WTC11 (cell line): ENCODE data around the gene PARP2. TPM values are rescaled to one million over a fixed set of nuclear protein-coding genes. Genes with fewer than 3 reads are reported as not detected.
"Not testable (repeated sequence)": the region's sequence is repeated elsewhere in the genome, so short reads cannot be mapped to it uniquely, and the experiment has no call there.

ENCODE experiments used
- ATAC-seq: fragments of 200-7000 bp; cut with Tn5 transposase; 2 replicates; pipeline ENCODE4 v1.10.0; 2021; ENCODE audit warnings: mild to moderate bottlenecking, moderate library complexity
- CTCF ChIA-PET: fragments of 300-600 bp; sonication (Branson Sonifier 250); formaldehyde crosslinking; loops from one replicate; lab custom pipeline; 2021; ENCODE audit warnings: antibody characterized with exemption; lab: Charles Lee
- POLR2A ChIA-PET: fragments of 350-600 bp; sonication (Branson Sonifier 250); formaldehyde crosslinking; loops from one replicate; lab custom pipeline; 2021; ENCODE audit warnings: antibody characterized with exemption; lab: Charles Lee
- DNase-seq: peaks from one replicate; pipeline ENCODE4 v3.0.0; 2021; ENCODE audit warnings: low spot score
- H3K27ac Mint-ChIP-seq: 2 replicates; pipeline ENCODE4 v1.8.0; 2021; ENCODE audit warnings: mixed read lengths
- H3K27me3 Mint-ChIP-seq: 2 replicates; pipeline ENCODE4 v1.8.0; 2021; ENCODE audit warnings: low read depth, mild to moderate bottlenecking, moderate library complexity, mixed read lengths
- H3K36me3 Mint-ChIP-seq: 2 replicates; pipeline ENCODE4 v1.8.0; 2021; ENCODE audit warnings: mixed read lengths
- H3K4me1 Mint-ChIP-seq: 2 replicates; pipeline ENCODE4 v1.8.0; 2022; ENCODE audit warnings: mixed read lengths
- H3K4me3 Mint-ChIP-seq: 2 replicates; pipeline ENCODE4 v1.8.0; 2021; ENCODE audit warnings: mild to moderate bottlenecking, moderate library complexity, mixed read lengths
- H3K9me3 Mint-ChIP-seq: 2 replicates; pipeline ENCODE4 v1.8.0; 2021; ENCODE audit warnings: mixed read lengths
- AR ChIP-seq: fragments of 250-450 bp; sonication (Bioruptor Pico); IDR thresholded peaks from 2 replicates; pipeline ENCODE4 v1.9.0; 2021; ENCODE audit warnings: mild to moderate bottlenecking
- ATF2 ChIP-seq: sonication (generic); formaldehyde crosslinking; IDR thresholded peaks from 2 replicates; pipeline ENCODE4 v1.8.1; 2022; ENCODE audit warnings: low read depth, missing genetic modification reagents, borderline replicate concordance
- CREM ChIP-seq: sonication (generic); formaldehyde crosslinking; IDR thresholded peaks from 2 replicates; pipeline ENCODE4 v1.8.1; 2022; ENCODE audit warnings: mild to moderate bottlenecking, missing genetic modification reagents, moderate library complexity
- CTCF ChIP-seq: fragments of 200-600 bp; IDR thresholded peaks from 2 replicates; pipeline ENCODE4 v1.8.0; 2022; ENCODE audit warnings: antibody characterized with exemption
- E2F4 ChIP-seq: sonication (generic); formaldehyde crosslinking; IDR thresholded peaks from 2 replicates; pipeline ENCODE4 v1.8.1; 2022; ENCODE audit warnings: low read depth, mild to moderate bottlenecking, moderate library complexity, missing genetic modification reagents, borderline replicate concordance
- FOXP4 ChIP-seq: sonication (generic); formaldehyde crosslinking; IDR thresholded peaks from 2 replicates; pipeline ENCODE4 v1.8.0; 2022; ENCODE audit warnings: mild to moderate bottlenecking, missing genetic modification reagents
- PRRX2 ChIP-seq: fragments of 250-450 bp; sonication (Bioruptor Pico); IDR thresholded peaks from 2 replicates; pipeline ENCODE4 v1.8.0; 2021; ENCODE audit warnings: mild to moderate bottlenecking
- SP1 ChIP-seq: sonication (generic); formaldehyde crosslinking; conservative IDR thresholded peaks from 2 replicates; pipeline ENCODE4 v1.8.1; 2022; ENCODE audit warnings: missing genetic modification reagents
- STAT6 ChIP-seq: sonication (generic); formaldehyde crosslinking; conservative IDR thresholded peaks from 2 replicates; pipeline ENCODE4 v1.8.1; 2023; ENCODE audit warnings: mild to moderate bottlenecking, low read depth, missing genetic modification reagents, moderate library complexity
- ZBTB21 ChIP-seq: sonication (generic); formaldehyde crosslinking; IDR thresholded peaks from 2 replicates; pipeline ENCODE4 v1.8.1; 2023; ENCODE audit warnings: mild to moderate bottlenecking, missing genetic modification reagents, borderline replicate concordance
- ZNF121 ChIP-seq: sonication (generic); formaldehyde crosslinking; IDR thresholded peaks from 2 replicates; pipeline ENCODE4 v1.8.0; 2023; ENCODE audit warnings: missing genetic modification reagents
- ZNF232 ChIP-seq: sonication (generic); formaldehyde crosslinking; IDR thresholded peaks from 2 replicates; pipeline ENCODE4 v1.8.0; 2022; ENCODE audit warnings: mild to moderate bottlenecking, missing genetic modification reagents
- ZNF671 ChIP-seq: fragments of 250-450 bp; sonication (Bioruptor Pico); IDR thresholded peaks from 2 replicates; pipeline ENCODE4 v1.8.0; 2021; ENCODE audit warnings: mild to moderate bottlenecking
- total RNA-seq: library from RNA; stranded (reverse); gene quantifications from 3 replicates; pipeline ENCODE4 v1.2.3, GENCODE V29; 2021

The PARP2 gene
- total RNA-seq, 1 experiment from 2014 or later: 37.1 TPM

DNA sequence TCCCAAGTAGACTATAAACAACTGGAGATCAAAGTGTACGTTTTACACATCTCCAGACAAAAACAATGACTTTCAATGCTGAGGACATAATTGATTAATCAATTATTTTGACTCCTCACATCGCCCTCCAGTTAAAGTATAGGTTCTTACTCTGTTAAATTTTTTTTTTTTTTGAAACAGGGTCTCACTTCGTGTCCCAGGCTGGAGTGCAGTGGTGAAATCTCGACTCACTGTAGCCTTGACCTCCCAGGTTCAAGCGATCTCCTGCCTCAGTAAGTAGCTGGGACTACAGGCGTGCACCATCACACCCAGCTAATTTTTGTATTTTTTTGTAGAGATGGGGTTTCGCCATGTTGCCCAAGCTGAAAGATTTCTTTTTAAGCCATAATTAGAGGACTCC is 9.4 kb upstream of the PARP2 start:
- DNase-seq: no peak
- TF ChIP-seq E2F4 (CRISPR knock-in tag) (no peak), ATF2 (CRISPR knock-in tag) (no peak)
- no peaks in the 10 kb centered on the region for H3K9me3 Mint-ChIP-seq
- no peaks in the 10 kb centered on the region for H3K27me3 Mint-ChIP-seq
- no peak overlapping the region for H3K27ac Mint-ChIP-seq
- H3K4me3 Mint-ChIP-seq: peak overlapping the region; percentile 94
- no peak for ATAC-seq
- ChIA-PET POLR2A (interaction anchor here (0.7 to 2.8 kb wide), 2 partner anchors 9 to 288 kb away, joined by 3 to 46 read pairs; partner anchors contain the start of gene PARP2), CTCF (interaction anchor here (1.3 kb wide), 1 partner anchor 9 kb away, joined by 5 read pairs; no protein-coding TSS in a partner anchor)
- peaks cover 21% of the 10 kb centered on the region for H3K4me1 Mint-ChIP-seq
- H3K36me3 Mint-ChIP-seq: peaks cover 19% of the 10 kb centered on the region

DNA sequence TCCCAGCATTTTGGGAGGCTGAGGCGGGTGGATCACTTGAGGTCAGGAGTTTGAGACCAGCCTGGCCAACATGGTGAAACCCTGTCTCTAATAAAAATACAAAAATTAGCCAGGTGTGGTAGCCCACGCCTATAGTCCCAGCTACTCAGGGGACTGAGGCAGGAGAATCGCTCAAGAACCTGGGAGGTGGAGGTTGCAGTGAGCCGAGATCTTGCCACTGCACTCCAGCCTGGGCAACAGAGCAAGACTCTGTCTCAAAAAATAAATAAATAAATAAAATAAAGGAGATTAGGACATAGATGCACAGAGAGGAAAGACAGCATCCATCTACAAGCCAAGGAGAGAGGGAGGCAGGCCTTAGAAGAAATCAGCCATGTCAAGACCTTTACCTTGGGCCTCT is 2.4 kb upstream of the PARP2 start:
- H3K9me3 Mint-ChIP-seq, ATAC-seq, H3K4me1 Mint-ChIP-seq, H3K27ac Mint-ChIP-seq, CTCF ChIA-PET, DNase-seq, H3K27me3 Mint-ChIP-seq: not testable (repeated sequence)
- Mint-ChIP-seq H3K36me3 (peaks cover 12% of the 10 kb centered on the region), H3K4me3 (peak overlapping the region; percentile 40; the same call in 1 of the 2 replicates)
- POLR2A ChIA-PET: interaction anchor here (0.6 kb wide), 1 partner anchor 321 kb away, joined by 3 read pairs; no protein-coding TSS in a partner anchor

DNA sequence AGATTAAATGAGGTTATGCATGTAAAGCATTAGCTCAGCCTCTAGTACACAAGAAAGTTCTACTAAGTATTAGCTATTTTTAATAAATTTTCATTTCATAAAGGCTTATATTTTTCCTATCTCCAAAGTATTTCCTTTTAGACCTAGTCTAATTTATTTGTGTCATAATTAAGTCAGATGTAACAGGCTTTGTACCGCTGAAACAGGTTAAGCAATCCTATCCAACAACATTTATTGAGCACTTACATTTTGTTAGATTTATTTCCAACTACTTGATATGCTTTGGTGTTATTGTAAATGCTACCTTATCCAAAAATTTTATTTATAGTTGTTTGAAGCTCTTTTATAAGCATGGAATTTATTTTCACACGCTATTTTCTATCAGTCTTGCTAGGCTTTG is 1.8 kb upstream of the PARP2 start:
- Mint-ChIP-seq H3K4me1 (peaks cover 8% of the 10 kb centered on the region), H3K27ac (peak overlapping the region; percentile 98; the same call in 1 of the 2 replicates), H3K36me3 (peaks cover 17% of the 10 kb centered on the region), H3K4me3 (peak overlapping the region; percentile 91), H3K27me3 (no peaks in the 10 kb centered on the region), H3K9me3 (no peaks in the 10 kb centered on the region)
- DNase-seq (no peak), ATAC-seq (no peak)
- ChIA-PET POLR2A (interaction anchor here (0.6 to 2.9 kb wide), 7 partner anchors 9 to 341 kb away, joined by 3 to 46 read pairs (median 24); partner anchors contain the start of genes CCNB1IP1 and PIP4P1), CTCF (interaction anchor here (1.0 to 1.1 kb wide), 2 partner anchors 9 to 14 kb away, joined by 3 to 4 read pairs; no protein-coding TSS in a partner anchor)
- TF ChIP-seq ATF2 (CRISPR knock-in tag): no peak
- no peak for TF ChIP-seq AR (CRISPR knock-in tag)
- no peak for TF ChIP-seq STAT6 (CRISPR knock-in tag)
- no peak for TF ChIP-seq CTCF
- no peak for TF ChIP-seq SP1 (CRISPR knock-in tag)
- no peak for TF ChIP-seq CREM (CRISPR knock-in tag)
- no peak for TF ChIP-seq ZNF671
- TF ChIP-seq FOXP4 (CRISPR knock-in tag): no peak
- no peak for TF ChIP-seq ZBTB21 (CRISPR knock-in tag)
- TF ChIP-seq ZNF121 (CRISPR knock-in tag): no peak
- TF ChIP-seq PRRX2 (CRISPR knock-in tag): no peak
- no peak for TF ChIP-seq ZNF232 (CRISPR knock-in tag)
